Suprapubic skin (tissue), 4 donors: ENCODE results near the gene ZNF728. TPM values are rescaled to one million over a fixed set of nuclear protein-coding genes. Genes with fewer than 3 reads are reported as not detected.

Source experiments
- total RNA-seq, 4 donors: library from RNA; depleted of rRNA; stranded (reverse); fragments of >200 nt; gene quantifications; one replicate each; pipeline ENCODE4 v1.1.0, GENCODE V29; 2016

ZNF728 gene
- total RNA-seq, 4 donors from 2014 or later = 0.30 to 1.3 TPM; not detected in 2

Other genes starting within 250 kb of the ZNF728 start
- under 1 TPM in 2 of 4 donors, not detected in 2; 0.08 to 0.24 TPM for gene ZNF99, start 219.0 kb downstream of the ZNF728 start, total RNA-seq
- not detected for gene ZNF723, start 170.9 kb downstream of the ZNF728 start, total RNA-seq
- not detected for gene ZNF730, start 113.8 kb upstream of the ZNF728 start, total RNA-seq
- gene ZNF724, start 247.2 kb upstream of the ZNF728 start, total RNA-seq = 1 to 10 TPM; 2.3 to 3.9 (median 3.3) TPM